ENCODE measurements around the gene SLC39A11.

The SLC39A11 gene

DNA sequence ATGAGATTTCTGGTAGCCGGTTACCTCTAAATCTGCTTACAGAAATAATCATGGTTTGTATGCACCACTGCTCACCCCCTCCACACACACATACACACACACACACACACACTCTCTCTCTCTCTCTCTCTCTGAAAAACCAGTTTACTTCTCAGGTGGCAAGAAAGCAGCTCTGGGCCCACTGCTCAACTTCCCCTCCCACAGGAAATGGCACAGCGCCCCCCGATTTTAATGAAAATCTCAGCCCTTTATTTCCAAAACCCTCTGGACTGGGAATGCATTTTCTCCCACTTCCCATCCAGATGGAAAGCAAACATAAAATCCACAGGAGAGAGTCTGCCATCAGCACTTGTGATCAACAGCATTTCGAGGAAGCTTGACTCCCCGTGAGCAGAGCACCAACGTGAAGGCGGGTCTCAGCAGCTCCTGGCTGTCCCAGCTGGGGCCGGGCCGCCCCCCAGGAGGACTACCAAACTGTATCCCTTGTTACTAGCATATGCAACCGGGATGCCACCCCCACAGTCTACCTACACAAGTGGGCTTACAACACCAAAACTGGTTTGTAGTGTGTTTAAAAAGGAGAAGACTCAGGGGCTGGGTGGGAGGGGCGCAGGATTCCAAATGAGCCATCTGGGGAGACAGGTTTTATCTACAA lies 121.1 kb downstream of the SLC39A11 start:
- DNase-seq: no peak

DNA sequence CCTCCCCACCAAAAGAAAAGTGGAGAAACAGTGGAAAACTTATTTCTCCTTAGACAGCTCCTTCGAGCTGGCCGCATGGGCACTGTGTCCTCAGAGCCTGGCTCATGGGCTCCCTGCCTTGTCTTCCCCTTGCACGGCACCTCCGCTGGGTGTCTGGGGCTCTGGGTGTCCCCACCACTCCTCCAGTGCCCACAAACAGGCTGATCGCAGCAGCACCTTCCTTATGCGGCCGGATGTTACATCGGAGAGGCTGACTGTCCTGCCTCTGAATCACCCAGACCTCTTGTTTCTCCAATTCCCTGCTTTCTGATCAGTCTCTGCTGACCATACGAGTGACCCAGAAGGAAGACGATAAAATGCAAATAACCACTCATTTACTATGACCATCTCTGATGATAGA lies 121.7 kb downstream of the SLC39A11 start:
- DNase-seq: no peak

- no peak for DNase-seq
Measured at GRCh38 chr17:72970246-72970645, 122.2 kb downstream of the SLC39A11 start.

DNA sequence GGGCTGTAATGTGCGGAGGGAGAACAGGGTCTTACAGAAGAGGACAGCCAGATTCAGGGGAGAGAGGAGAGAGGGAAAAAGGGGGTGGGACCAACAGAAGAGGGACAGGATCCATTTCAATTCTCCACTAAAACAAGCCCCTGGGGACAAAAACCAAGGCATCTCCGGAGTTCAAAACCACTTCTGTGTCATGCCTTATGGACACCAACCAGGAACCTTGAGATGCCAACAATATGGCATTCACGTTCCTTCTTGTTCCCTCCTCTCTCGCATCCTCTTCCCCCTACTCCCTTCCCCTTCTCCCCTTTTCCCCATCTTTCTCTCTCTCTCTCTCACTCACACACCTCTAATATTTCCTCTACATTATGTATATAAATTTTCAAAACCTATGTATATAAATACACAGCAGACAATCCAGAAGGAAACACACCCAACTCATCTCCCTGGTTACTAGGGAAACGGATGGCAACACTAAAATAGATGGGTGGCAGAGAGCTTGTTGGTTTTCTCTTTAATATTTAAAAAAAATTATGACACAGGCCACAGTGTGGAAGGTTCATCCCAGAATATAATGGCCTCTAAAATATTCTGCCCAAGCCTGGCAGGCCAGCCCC lies 123.1 kb downstream of the SLC39A11 start:
- DNase-seq: no peak

- no peak for DNase-seq
Measured at GRCh38 chr17:72968798-72969197, 123.7 kb downstream of the SLC39A11 start.

- no peak for DNase-seq
Measured at GRCh38 chr17:72967977-72968585, 124.4 kb downstream of the SLC39A11 start.

- DNase-seq: no peak
Measured at GRCh38 chr17:72967277-72967970, 125.1 kb downstream of the SLC39A11 start.

DNA sequence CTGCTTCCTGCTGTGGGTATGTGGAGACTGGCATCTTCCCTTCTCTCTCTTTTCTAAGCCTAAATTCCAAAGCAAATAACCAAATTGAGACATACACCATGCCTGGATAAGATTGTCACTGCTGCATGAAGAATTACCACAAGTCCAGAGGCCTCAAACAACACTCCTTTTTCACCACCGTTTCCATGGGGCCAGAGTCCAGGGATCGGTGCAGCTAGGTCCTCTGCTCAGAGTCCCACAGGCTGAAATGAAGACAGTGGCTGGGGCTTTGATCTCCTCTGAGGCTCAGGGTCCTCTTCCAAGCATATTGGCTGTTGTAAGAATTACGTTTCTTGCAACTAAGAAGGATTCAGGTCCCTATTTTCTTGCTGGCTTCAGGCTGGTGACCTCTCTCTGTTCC lies 130.4 kb downstream of the SLC39A11 start:
- DNase-seq: no peak

DNA sequence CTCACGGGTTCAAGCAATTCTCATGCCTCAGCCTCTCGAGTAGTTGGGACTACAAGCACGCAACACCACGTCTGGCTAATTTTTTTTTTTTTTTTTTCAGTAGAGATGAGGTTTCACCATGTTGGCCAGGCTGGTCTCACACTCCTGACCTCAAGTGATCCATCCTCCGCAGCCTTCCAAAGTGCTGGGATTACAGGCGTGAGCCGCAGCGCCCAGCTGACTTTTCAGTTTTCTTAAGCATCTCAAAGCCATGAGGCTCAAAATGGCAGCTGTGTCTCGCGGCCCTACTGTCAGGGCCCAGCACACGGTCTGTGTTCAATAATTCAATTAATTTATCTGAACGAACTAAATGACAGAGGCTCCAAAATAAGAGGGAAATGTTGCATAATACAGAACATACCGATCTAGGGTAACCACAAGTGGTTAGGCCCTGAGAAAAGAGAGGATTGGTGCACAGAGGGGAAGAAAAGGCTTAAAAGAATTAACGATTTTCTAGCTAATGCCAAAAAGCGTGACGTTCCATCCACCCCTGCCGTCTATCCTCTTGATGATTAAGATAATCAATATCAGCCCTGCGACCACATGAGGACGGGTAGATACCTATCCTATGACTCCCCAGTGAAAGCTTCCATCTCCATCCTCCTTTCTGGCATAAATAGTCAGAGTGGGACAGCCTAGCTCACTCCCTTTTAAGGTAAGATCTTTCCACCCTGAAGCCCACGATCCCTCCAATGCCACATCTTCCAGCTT lies 136.9 kb downstream of the SLC39A11 start:
- no peak for DNase-seq

DNA sequence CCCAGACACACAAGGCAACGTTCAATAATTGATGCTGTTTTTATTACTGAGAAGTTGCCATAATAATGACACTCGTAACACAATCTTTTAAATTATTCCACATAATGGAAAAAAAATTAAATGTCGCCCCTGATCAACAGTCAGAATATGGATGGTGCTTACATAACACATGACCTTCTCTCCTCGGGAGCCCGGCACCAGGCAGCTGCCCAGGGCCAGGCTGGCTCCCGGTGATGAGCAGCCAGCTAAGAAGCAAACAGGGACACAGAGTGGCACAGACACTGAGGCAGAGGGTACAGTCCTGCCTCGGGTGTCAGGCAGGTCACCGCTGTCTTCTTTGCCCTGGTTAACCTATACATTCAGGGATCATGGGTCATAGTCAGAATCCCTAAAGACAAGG lies 137.9 kb downstream of the SLC39A11 start:
- DNase-seq: no peak

GRCh38 chr17:72953621-72954020 lies 138.9 kb downstream of the SLC39A11 start:
- no peak for DNase-seq

DNA sequence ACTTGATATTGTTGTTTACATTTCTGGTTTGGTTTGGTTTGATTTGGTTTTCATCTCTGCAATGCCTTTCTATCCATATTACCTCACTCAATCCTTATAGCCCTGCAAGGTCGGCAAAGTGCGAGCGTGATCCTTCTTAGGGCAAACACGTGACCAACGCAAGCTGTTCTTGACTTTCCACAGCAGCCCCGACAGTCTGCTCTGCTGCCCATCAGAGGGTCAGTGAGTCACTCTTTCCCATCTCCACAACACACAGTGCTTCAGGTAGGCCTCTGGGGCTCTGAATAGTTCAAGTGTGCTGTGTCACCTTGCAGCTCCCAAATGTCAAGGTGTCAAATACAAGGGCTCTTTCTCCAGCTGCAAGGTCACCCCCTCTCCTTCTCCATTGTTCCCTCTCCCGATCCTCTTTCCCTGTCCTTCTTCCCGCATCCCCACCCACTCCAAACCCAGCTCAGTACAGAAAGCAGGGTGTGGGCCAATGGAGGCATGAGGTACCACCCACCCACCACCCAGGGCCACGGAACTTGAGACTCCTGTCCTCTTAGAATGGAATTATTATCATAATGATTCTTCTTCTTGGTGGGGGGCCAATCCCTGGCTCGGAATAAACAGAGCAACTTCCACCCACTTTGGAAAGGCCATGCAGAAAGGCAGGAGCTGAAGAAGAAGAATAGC lies 139.7 kb downstream of the SLC39A11 start:
- no peak for DNase-seq

DNA sequence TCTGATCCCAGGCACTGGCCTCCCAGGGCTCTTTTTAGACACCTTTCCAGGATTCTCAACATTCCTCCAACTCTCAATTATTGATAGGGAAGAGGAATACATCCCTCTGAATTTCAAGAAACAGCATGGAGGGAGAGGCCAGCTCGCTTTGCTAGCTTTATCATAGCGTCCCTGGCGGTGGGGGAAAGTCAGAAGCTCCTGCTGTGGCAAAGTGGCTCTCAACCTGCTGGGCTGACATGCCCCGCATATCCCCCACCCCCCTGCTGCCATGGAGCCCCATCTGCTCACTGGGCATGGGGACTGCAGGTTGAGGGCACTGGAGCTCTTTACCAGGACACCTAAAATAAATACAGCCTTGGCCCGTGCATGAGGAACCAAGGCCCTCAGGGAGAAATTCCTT lies 140.3 kb downstream of the SLC39A11 start:
- DNase-seq: no peak

DNA sequence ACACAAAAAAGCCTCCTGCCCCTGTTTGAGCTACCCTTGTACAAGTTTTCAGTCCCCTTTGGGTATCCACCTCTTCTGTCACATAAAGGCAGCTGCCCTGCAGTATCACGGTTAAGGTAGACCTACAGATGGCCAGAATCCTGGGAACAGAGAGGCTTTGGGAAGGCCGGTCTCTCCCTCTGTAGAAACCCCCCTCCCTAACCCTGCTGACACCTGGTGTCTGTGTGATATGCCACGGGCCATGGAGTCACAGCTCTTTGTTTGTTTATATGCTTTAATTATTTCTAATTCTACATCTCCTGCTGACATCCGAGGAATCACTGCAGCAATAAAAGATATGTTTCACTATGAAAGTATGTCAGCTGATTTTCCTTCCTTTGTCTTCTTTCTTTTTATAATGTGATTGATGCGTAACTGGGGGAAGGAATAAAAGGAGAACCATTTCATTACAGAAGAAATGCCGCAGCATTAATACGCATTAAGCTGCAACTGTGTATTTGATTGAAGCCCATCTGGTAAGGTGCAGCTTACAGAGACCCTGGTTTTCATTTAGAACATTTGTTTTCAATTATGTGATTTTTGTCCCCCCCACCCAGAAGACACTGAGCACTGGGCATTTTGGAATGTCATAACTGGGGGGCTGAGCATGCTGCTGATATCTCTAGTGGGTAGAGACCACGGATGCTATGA lies 142.1 kb downstream of the SLC39A11 start:
- DNase-seq: no peak

DNA sequence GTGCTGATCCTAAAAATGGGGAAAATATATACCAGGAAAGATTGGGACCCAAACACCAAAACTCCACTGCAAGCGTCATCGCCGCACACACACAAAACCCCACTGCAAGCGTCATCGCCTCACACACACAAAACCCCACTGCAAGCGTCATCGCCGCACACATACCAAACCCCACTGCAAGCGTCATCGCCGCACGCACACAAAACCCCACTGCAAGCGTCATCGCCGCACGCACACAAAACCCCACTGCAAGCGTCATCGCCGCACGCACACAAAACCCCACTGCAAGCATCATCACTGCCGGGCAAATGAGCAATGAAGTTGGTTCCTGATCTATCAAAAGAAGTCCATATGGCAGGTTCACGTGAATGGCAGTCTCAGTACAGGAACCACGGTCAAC lies 144.4 kb downstream of the SLC39A11 start:
- DNase-seq: no peak

- DNase-seq: no peak
Measured at GRCh38 chr17:72947475-72947874, 145.0 kb downstream of the SLC39A11 start.

- no peak for DNase-seq
Measured at GRCh38 chr17:72946696-72947095, 145.8 kb downstream of the SLC39A11 start.

GRCh38 chr17:72946156-72946555 lies 146.3 kb downstream of the SLC39A11 start:
- DNase-seq: no peak

- no peak for DNase-seq
Measured at GRCh38 chr17:72945473-72945872, 147.0 kb downstream of the SLC39A11 start.

DNA sequence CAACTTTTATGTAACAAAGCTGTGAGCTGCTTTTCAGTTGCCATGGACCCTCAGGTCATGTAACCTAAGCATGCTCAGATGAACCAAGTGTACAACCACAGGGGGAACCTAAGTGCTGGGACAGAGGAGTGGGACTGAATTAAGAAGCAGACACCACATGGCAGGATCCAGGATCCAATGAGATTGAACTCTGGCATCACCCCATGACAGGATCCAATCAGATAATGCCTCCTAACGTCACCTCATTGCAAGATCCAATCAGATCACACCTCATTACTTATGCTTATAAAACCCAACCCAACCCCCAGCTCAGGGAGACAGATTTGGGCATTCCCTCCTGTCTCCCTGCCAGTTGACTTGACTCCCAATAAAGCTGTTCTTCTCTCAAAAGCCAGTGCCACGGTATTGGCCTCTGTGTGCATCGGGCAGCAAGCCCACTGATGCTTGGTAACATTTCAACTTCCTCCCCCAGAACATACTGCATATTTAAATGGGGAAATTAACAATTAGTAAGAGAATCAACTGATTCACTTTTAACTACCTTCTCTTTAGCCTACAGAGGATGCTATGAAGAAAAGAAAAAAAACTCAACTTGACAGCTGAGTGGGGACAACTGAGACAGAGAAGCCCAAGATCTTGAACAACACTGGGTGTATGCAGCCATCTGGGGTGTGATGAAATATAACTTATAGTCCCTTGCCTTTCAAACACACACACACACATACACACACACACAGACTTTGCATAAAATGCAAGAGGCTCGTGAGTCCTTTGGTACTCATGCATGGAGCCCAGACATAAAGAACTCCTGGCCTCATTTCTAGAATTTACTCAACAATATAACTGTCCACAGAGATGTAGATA lies 148.4 kb downstream of the SLC39A11 start:
- no peak for DNase-seq

- DNase-seq: no peak
Measured at GRCh38 chr17:72942579-72942978, 149.9 kb downstream of the SLC39A11 start.

Measured in activated T-cell treated with anti-CD3 and anti-CD28 coated beads for 4 hours (primary cell).